NCI-H2029 treated with DMSO at 0.1 percent for 48 hours (cell line): Measurements from ENCODE around the gene RGMA.

Experiments
- DNase-seq: peaks from one replicate; lab custom pipeline; 2025; lab: John Stamatoyannopoulos, UW

The RGMA gene

DNA sequence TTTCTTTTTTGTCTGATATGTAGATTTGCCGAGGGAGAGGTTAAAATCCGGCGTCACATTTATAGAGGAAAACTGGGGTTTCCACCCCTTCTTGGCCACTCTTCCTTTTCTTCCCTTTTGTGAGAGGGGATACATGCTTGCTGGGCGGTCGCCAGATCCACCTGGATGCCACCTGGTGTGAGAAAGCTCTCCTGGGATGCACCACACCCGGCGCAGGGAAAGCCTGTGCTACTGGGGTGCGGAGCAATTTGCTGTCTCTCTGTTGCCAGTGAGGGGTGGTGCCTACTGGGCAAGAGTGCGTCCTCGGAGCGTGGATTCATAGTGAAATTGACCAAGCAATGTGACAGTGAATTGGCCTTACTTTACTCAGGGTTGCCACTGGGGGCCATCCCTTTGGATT lies 2.5 kb upstream of the RGMA start:
- no peak for DNase-seq

- no peak for DNase-seq
Measured at GRCh38 chr15:93089727-93090305, 805 bp upstream of the RGMA start.

DNA sequence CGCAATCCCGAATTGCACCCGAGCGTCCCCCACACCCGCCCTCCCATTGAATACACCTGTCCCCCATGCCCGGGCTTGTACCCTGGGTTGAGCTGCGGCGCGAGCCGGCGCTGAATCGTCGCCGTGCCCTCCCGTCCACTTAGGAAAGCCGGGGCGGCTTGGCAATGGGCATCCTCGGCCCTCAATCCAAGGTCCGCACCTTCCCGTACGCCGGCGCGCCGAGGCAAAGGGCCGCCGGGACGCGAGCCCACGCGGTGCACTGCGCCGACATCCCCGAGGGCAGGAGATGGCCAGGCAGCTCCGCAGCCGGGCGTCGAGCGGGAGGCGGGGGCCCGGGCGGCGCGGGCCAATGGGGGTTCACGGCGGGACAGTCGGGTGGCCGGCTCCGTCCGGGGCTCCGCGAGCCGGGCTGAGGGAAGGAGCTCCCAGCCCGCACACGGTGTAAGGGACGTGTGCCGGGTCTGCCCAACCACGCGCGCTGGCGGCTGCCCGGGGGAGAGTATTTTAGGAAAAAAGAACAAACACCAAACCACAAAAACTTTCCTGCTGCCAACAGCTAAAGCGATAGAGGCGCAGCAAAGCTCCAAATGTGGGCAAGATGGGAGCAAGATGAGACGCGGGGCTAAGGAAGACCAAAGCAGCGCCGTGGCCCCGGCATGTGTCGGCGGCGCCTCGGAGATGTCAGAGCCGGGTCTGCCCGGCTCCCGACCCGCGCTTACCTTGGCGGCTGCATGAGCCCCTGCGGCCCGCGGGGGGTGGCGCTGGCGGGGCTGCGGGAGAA lies 621 bp downstream of the RGMA start:
- no peak for DNase-seq

DNA sequence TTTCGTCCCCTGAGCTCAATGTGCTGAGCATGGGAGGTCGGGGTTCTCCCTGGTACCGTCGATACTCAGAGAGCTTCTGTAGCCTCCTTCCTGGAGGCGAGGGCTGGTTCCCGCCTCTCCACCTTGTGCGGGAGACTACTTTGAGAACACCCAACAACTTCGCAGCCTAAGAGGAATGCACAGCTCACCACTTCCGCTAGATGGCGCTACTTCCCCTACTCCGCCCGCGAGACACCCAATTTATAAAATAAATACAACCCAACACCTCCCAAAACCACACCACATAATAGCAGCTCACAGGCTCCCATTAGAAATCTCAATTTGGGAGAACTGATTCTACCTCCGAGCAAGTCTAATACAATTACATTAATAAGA lies 1.2 kb downstream of the RGMA start:
- peak; percentile 11 for DNase-seq

- no peak for DNase-seq
Measured at GRCh38 chr15:93086791-93087190, 2.2 kb downstream of the RGMA start.

- no peak for DNase-seq
Measured at GRCh38 chr15:93085692-93086091, 3.3 kb downstream of the RGMA start.

DNA sequence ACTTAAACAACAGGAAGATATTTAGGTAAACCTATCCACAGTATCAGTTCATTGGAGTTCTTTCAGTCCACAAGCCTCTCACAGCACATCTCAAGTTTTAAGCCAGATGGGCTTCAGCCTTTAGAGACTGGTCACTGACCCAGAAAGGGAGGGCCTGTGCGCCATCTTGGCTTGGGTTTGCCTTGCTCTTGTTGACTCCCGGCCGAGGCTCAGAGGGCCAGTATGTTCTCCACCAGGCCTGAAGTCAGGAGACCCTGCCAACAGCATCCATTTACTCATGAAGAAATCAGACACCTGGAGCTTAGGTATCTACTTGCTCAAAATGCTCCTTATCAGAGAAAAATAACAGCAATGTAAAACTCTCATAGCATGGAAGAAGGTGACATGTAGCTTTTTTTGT lies 6.2 kb downstream of the RGMA start:
- no peak for DNase-seq

- no peak for DNase-seq
Measured at GRCh38 chr15:93081399-93081798, 7.6 kb downstream of the RGMA start.

DNA sequence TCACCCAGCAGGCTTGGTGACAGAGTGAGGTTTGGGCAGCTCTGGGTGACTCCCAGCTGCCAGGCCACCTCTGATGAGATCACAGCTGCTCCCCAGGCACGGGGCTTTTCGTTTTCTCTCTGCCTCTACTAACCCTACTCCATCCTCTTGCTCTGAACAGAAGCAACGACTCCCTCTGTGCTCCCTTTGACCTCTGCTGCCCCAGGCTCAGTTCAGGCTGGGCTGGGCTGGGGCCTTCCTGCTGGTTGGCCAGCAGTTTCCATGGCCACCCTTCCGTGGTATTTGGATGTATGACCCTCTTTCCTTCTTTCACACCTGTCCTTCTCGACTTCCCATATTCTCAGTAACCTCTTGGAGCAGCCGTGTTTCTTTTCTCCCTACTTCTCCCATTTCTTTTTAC lies 8.6 kb downstream of the RGMA start:
- no peak for DNase-seq

GRCh38 chr15:93076875-93077274 lies 12.1 kb downstream of the RGMA start:
- DNase-seq: no peak

DNA sequence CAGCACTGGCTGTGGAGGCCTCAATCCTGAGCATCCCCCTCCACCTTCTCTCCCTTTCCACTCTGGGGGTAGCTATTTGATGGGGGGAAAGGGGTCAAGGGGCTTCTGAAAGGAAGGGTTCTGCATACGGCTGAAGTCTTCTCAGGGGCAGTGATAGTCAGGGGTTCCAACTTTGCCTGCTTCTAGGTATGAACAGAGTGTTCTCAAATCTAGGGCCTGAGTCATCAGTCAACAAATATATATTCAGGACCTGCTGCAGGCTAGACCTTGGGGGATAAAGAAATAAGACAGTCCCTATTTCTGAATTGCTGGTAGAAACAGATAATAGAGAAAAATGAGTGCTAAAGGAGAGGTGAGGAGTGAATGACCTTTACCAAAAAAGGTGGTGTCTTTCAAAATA lies 12.8 kb downstream of the RGMA start:
- no peak for DNase-seq

DNA sequence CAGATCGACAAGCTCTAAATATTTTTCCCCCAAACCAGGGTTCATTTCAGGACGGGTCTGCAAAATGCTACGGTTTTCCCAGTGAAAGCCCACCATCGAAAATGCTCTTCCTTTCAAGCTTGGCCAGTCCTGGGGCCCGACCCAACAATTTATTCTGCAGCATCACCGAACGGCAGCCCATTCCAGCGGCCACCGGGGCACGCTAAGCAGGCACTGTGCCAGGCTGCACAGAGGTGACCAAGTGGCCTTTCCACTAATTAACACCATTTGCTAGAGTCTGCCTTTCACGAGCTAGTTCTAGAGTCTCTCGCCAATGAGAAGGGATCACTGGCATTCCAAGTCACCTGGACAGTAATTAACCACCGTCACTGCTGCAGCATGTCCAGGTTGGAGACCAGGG lies 14.4 kb downstream of the RGMA start:
- no peak for DNase-seq

DNA sequence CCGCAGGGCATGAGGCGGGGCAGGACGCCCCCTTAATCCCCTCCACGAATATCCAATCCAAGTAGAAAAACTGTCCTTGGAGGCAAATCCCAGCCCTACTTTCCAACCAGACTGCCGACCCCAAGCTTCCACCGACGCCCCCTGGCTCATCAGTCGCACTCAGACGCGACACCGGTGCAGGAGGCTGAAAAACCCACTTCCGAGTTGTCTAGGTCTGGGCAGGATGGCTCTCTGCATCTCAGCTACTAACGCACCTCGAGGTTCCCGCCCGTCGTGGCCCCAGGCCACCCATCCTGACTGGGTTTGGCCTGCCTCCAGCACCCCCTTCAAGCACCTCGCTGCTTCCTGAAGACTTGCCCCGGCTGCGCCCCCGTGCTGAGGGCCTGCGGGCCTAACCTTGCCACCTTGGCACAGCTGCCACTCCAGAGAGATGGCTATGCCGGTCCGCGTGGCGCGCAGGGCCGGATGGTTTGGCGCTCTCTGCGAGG lies 15.5 kb downstream of the RGMA start:
- DNase-seq: no peak

GRCh38 chr15:93072411-93073394 lies 16.3 kb downstream of the RGMA start:
- DNase-seq: no peak

DNA sequence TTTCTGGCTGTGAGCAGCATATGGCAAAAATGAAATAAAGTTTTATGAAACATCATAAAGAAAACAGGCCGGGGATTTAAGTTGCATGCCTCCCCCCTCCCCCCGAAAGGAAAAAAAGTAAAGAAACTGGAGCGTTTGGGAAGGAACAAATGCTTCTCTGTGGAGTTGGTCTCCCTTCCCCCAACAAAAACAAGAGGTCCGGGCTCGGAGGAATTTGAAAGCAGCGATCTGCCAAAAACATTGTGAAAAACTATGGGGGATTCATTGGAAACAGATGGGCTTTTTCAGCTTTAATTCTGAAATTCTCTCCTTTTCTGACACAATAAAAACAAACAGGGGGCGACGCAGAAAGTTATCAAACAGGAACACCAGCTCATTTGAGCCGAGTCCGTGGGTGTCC lies 17.0 kb downstream of the RGMA start:
- DNase-seq: no peak

- DNase-seq: no peak
Measured at GRCh38 chr15:93071469-93071936, 17.5 kb downstream of the RGMA start.

DNA sequence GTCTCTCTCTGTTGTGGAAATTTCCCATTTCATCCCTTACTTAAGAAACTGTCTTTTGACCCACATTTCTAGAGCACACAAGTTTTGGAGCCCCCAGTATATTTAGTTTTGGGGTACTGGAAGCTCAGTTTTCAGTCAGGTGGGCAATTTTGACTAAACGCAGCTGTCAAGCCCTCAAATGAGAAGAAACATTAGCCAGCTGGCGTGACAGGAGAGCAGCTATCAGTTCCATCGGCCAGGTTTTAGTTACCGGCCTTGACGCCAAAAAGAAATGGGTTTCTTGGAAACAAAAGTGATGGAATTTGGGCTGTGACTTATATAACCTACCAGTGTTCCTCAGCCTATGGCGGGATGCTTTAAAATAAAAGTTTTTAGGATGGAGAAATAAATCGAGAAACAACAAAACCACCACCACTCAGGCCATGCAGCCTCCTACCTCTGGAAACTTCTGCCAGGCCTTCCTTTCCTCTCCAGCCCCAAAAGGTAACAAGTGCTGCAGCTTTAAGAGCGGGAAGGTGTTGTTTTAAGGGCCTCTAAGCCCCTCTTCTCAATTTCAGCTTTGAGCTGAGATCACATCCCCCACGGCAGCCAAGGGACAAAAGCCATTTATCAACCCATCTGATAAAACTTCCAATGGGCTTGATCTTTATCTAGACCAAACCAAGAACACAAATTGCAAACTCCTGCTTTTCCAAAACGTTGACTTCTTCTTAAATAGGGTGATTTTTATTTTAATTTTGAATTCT lies 18.3 kb downstream of the RGMA start:
- DNase-seq: no peak

GRCh38 chr15:93070132-93070531 lies 18.9 kb downstream of the RGMA start:
- DNase-seq: no peak

GRCh38 chr15:93068581-93069199 lies 20.3 kb downstream of the RGMA start:
- DNase-seq: no peak

DNA sequence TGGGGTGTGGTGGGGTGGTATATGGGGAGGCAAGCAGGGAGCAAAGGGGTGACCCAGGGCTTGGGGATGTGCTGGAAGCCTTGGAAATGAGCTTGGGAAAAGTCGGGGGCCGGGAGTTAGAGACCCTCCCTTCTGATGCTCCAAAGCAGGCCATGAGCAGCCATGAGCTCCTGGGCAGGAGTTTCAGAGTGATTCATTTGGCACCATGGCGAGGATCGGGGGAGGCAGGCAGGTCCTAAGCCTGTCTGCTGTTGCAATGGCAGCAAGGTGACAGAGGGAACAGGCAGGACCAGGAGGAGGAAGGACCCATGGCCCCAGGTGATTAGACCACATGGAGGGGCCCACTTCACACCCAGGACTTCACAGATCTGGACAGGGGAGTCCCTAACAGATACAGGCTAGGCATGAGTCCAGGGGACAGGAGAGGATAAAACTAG lies 21.3 kb downstream of the RGMA start:
- DNase-seq: no peak
